ENCODE measurements around the gene PKD2L1.
"Not testable (repeated sequence)": the region's sequence is repeated elsewhere in the genome, so short reads cannot be mapped to it uniquely, and the experiment has no call there.

Gene PKD2L1

GRCh38 chr10:100286051-100287033 lies 43.7 kb downstream of the PKD2L1 start, which contains the start of gene BLOC1S2:
BLOC1S2 (minus strand) TSS chr10:100286680; CDS start chr10:100286659, 21 bp downstream.
- peak; percentile 62 to 64 for DNase-seq

GRCh38 chr10:100285326-100285725 lies 44.7 kb downstream of the PKD2L1 start:
- DNase-seq = not testable (repeated sequence)

GRCh38 chr10:100282907-100283306 lies 47.1 kb downstream of the PKD2L1 start:
- no peak for DNase-seq

- DNase-seq = not testable (repeated sequence)
These were observed 53.1 kb downstream of the PKD2L1 start for GRCh38 chr10:100276971-100277370.

GRCh38 chr10:100267239-100268104 lies 62.6 kb downstream of the PKD2L1 start, which contains the start of gene CWF19L1:
CWF19L1 (minus strand) TSS chr10:100267638; CDS start chr10:100267593, 45 bp downstream.
- peak; percentile 47 to 79 for DNase-seq

- no peak for DNase-seq
These were observed 64.1 kb downstream of the PKD2L1 start for GRCh38 chr10:100265821-100266485.

GRCh38 chr10:100254191-100254590 lies 75.8 kb downstream of the PKD2L1 start:
- DNase-seq = no peak

GRCh38 chr10:100253041-100253440 lies 77.0 kb downstream of the PKD2L1 start:
- DNase-seq = no peak

- no peak for DNase-seq
These were observed 81.2 kb downstream of the PKD2L1 start for GRCh38 chr10:100248820-100249219.

GRCh38 chr10:100245484-100246220 lies 84.4 kb downstream of the PKD2L1 start:
- no peak for DNase-seq

GRCh38 chr10:100239851-100240250 lies 90.2 kb downstream of the PKD2L1 start:
- no peak for DNase-seq

GRCh38 chr10:100238429-100238828 lies 91.6 kb downstream of the PKD2L1 start:
- no peak for DNase-seq
